ENCODE measurements around the gene PPP6R3.
"Not testable (repeated sequence)": the region's sequence is repeated elsewhere in the genome, so short reads cannot be mapped to it uniquely, and the experiment has no call there.

PPP6R3 gene

DNA sequence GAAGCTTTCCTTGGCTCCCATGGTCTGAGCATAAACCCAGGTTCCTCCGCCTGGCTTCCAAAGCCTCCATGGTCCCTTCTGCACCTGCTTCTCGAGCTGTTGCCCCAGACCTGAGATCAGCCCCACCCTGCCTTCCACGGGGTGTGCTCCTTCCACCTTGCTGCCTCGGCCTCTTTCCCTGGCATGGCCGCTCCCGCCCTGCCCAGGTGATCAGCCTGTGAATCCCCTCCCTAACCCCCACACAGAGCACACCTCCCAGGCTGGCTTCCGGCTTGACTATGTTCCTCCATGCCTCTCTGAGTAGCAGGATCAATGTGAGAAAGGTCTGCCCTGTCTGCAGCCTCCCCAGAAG lies 2.7 kb upstream of the PPP6R3 start:
- no peak for DNase-seq

DNA sequence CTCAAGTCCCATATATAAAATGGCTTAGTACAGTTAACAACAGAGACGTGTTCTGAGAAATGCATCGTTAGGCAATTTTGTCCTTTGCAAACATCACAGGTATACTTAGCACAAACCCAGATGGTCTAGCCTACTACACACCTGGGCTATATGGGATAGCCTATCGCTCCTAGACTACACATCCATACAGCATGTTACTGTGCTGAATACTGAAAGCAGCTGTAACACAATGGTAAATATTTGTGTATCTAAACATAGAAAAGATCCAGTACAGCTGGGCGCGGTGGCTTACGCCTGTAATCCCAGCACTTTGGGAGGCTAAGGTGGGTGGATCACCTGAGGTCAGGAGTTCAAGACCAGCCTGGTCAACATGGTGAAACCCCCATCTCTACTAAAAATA lies 2.2 kb upstream of the PPP6R3 start:
- not testable (repeated sequence) for DNase-seq

DNA sequence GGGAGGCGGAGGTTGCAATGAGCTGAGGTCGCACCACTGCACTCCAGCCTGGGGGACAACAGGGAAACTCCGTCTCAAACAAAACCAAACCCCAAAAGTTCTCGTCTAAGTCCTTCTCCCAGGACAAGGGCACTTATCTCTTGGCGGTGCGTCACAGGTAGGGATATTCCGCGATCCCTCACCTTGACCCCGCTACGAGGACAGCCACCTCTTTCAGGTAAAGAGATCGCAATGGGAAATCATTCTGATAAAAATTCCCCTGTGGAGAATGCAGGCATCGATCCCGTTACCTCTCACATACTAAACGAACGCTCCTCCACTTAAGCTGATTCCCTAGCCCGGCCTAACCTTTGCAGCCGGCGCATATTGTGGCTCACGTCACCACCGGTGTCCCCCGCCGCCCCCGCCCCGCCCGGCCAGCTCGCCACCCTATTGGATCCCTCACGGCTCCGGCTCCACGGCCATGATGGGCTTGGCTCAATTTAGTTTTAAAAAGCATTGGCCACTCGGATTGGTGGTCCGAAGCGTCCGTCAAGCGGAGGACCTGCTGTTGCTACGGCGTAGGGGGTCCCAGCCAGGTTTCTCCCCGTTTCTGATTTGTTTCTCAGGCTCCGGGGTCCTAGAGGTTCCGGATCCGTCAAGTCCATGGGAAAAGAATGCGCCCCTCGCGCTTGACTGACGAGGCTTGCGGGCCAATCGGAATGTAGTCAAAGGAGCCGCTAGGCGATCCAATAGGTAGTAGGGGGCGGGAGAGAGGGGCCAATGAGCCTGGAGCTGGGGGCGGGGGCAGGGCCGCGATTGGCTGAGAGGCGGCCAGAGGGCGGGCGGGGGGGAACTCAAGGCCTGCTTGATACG lies 439 bp upstream of the PPP6R3 start:
- peak; percentile 100 for DNase-seq

GRCh38 chr11:68461575-68461917 lies 994 bp downstream of the PPP6R3 start:
- no peak for DNase-seq

DNA sequence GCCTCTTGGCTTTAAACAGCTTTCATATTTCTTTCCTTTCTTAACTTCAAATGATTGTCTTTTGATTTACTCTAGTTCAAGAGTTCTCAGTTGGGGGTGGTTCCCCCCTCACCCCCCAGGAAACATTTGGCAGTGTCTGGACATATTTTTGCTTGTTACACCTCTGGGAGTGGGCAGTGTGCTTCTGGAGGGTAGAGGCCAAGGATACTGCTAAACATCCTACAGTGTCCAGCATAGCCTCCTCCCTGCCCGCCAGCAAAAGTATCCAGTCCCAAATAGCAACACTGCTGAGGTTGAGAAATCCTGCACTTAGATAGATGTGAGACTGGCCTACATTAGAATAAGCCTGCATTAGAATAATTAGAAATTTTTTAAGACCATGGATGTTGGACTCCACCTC lies 3.2 kb downstream of the PPP6R3 start:
- no peak for DNase-seq

GRCh38 chr11:68467201-68467834 lies 6.8 kb downstream of the PPP6R3 start:
- peak; percentile 62 for DNase-seq

DNA sequence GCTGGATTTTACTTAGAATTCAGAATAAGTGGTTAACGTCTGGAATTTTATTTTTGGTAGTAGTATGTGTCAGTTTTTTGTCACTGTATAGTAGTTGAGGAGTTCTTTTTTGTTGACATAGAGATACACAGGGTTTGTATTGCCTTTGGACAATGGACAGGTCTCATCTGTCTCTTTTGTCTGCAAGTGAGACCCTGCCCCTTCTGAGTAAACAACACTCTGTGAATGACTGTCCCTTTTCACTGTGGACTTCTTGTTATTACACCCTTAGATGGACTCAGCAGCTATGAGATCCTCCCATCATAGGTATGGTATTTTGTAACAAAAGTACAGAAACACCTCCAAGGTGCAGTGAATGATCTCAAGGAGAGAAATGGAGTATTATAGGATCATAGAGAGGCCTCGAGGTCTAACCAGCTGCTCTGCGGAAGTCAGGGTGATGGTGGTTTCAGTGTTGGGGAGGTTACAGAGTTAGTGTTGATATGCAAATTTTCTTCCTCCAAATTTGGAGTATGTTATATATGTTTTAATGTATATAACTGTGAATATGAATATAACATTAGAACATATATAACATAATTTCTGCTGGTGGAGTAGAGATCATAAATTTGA lies 7.8 kb downstream of the PPP6R3 start:
- DNase-seq = no peak

GRCh38 chr11:68469122-68469521 lies 8.6 kb downstream of the PPP6R3 start:
- DNase-seq = no peak

DNA sequence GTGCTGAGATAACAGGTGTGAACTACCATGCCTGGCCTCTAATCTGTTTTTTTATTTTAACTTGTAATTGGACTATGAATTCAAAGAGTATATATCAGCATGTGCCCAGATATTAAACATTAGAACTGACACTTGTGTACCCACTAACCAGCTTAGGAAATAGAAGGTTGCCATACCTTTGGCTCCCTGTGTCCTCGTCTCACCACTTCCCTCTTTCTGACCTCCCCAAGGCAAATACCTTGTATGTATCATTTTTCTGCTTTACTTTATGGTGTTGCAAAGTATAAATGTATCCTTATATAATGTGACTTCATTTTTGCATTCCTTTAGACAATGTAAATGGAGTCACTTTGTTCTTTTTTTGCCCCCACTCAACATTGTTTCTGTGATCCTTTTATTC lies 9.1 kb downstream of the PPP6R3 start:
- no peak for DNase-seq

- DNase-seq = peak; percentile 30
These were observed 9.8 kb downstream of the PPP6R3 start for GRCh38 chr11:68470304-68470811.

- no peak for DNase-seq
These were observed 11.1 kb downstream of the PPP6R3 start for GRCh38 chr11:68471360-68472340.

DNA sequence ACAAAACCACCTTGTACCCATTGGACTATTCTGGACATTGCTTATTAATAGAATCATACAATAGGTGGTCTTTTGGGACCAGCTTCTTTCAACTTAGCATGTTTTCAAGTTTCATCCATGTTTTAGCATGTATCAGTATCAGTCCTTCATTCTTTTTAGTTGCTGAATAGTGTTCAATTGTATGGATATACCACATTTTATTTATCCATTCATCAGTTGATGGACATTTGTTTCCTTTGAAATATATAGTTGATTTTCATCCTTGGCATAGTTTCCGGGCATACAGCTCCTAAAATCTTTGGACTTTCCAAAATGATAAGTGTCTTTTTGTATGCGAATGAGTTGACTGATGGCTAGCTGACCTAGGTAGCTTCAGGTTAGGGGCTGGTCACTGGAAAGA lies 12.2 kb downstream of the PPP6R3 start:
- DNase-seq = no peak

- no peak for DNase-seq
These were observed 13.1 kb downstream of the PPP6R3 start for GRCh38 chr11:68473693-68474092.

DNA sequence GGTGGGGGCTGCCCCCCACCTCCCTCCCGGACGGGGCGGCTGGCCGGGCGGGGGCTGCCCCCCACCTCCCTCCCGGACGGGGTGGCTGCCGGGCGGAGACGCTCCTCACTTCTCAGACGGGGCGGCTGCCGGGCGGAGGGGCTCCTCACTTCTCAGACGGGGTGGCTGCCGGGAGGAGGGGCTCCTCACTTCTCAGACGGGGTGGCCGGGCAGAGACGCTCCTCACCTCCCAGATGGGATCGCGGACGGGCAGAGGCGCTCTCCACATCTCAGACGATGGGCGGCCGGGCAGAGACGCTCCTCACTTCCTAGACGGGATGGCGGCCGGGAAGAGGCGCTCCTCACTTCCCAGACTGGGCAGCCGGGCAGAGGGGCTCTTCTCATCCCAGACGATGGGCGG lies 15.1 kb downstream of the PPP6R3 start:
- not testable (repeated sequence) for DNase-seq

DNA sequence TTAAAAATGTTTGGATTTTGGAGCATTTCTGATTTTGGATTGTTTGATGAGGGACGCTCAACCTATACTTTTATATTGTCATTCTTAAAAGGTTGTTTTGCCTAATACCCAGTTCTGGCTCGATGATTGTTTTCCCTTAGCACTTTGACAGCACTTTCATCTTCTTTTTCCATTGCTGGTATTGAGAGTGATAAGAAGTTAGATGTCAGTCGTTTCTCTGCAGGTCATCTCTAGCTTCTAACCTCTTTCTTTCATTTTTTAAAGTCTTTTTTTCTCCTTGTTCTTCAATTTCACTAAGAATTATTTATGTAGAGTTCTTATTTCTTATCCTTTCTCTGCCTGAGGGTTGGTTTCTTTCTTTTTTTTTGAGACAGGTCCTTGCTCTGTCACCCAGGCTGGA lies 18.8 kb downstream of the PPP6R3 start:
- no peak for DNase-seq

DNA sequence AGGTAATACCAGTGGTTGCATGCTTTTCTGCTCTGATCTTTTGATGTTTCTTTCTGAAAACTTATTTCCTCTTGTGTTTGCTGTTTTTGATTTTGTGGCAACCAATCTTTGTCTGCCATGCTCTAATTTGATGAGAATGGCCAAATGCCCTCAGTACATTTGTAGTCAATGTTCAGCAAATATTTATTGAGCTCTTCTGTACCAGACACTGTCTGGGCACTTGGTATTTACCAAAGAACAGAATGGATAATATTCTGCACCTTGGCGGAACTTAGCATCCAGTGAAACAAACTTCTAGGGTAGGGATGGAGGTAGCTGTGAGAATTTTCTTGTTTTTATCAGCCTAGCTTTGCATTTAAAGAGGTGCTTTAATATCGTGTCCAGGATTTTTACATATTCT lies 19.6 kb downstream of the PPP6R3 start:
- no peak for DNase-seq

GRCh38 chr11:68480852-68481510 lies 20.4 kb downstream of the PPP6R3 start:
- DNase-seq = no peak

DNA sequence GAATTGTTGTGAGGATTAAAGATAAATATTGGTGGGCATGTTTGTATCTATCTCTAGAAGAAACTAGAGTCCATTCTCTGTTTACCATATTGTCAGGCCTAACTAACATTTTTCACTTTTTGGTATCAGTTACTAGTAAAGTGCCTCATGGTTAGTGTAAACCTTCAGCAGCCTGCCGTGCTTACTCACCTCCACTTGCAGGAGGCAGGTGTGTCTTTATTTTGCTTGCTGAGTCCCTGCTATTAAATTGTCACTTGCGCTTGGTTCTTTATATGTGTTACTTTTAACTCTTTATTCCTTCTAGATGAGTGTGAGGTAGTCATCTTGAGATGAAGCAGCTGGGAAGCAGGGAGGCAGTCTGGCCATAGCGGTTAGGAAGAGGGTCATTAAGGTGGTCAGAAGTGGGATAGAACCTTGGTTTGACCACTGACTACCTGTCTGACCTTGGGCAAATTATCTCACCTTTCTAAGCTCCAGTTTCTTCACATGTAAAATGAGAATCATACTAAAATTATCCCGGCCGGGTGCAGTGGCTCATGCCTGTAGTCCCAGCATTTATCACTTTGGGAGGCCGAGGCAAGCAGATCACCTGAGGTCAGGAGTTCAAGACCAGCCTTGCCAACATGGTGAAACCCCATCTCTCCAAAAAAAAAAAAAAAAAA lies 21.2 kb downstream of the PPP6R3 start:
- no peak for DNase-seq

DNA sequence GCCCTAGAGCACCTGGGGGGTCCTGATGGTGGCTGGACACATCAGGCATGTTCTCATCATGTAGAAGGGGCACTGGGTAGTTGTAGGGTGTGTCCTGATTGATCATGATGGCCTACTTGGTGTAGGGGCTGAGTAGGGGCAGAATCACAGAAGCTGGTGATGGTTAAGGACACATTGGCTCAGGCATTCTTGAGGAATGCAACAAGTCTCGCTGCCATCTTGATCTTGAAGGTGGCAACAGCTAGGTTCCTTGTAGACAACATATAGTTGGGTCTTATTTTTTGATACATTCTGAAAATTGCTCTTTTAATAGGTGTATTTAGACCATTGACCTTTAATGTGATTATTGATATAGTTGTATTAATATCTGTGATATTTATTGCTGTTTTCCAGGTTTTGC lies 28.1 kb downstream of the PPP6R3 start:
- DNase-seq = no peak

DNA sequence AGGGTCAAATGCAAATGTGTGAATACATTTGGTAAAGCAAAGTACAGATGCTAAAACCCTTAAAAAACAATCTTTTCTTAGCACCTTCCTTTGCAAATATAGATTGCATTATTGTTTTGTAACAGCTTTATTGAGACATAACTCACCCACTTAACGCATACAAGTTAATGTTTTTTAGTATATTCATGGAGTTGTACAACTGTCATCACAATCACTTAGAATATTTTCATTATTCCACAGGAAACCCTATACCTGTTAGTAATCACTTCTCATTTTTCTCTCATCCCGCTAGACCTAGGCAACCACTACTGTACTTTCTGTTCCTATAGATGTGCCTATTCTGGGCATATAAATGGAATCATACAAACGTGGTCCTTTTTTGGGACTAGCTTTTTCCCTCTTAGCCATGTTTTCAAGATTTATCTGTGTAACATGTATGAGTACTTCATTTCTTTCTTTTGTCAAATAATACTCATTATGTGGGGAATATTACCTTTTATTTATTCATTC lies 34.7 kb downstream of the PPP6R3 start:
- no peak for DNase-seq

GRCh38 chr11:68495872-68496271 lies 35.3 kb downstream of the PPP6R3 start:
- DNase-seq = no peak

GRCh38 chr11:68497761-68498160 lies 37.2 kb downstream of the PPP6R3 start:
- DNase-seq = no peak
